Renal pelvis (tissue), 4 donors: ENCODE data around the gene ATP6V1B1. TPM values are rescaled to one million over a fixed set of nuclear protein-coding genes. Genes with fewer than 3 reads are reported as not detected.

Experiments used
- DNase-seq: peaks from one replicate; pipeline ENCODE4 v3.0.0-alpha.2; 2013
- polyA plus RNA-seq, 3 donors: library from polyadenylated mRNA; unstranded; fragments of 120-200 nt; gene quantifications; one replicate each; pipeline ENCODE4 v1.2.1, GENCODE V29; 2013; ENCODE audit not compliant: insufficient read length in 3 of 3

ATP6V1B1 gene
- polyA plus RNA-seq, 3 donors = 78.2 to 108 (median 78.6) TPM

DNA sequence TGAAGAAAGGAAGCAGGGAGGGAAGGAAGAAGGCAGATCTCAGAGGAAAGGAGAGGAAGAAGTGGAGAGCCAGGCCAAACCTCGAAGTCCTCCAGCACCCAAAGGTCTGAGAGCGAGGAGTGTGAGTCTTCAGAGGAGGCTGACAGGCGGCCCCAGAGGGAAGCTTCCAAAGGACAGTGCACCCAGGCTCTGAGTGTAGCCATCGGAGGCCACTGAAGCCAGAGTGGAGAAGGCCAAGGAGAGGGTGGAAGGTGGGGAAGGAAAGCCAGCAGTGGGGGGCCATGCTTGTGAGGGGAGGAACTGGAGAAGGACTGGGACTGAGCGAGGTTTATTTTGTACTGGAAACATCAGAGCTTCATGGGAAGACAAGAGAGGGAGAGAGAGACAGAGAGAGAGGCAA, 6.0 kb downstream of the ATP6V1B1 start:
- no peak for DNase-seq

- no peak for DNase-seq
These were observed 6.9 kb downstream of the ATP6V1B1 start for GRCh38 chr2:70942396-70943204.

- DNase-seq = no peak
These were observed 7.6 kb downstream of the ATP6V1B1 start for GRCh38 chr2:70943205-70943871.

GRCh38 chr2:70944111-70944690, 8.5 kb downstream of the ATP6V1B1 start:
- DNase-seq = no peak

DNA sequence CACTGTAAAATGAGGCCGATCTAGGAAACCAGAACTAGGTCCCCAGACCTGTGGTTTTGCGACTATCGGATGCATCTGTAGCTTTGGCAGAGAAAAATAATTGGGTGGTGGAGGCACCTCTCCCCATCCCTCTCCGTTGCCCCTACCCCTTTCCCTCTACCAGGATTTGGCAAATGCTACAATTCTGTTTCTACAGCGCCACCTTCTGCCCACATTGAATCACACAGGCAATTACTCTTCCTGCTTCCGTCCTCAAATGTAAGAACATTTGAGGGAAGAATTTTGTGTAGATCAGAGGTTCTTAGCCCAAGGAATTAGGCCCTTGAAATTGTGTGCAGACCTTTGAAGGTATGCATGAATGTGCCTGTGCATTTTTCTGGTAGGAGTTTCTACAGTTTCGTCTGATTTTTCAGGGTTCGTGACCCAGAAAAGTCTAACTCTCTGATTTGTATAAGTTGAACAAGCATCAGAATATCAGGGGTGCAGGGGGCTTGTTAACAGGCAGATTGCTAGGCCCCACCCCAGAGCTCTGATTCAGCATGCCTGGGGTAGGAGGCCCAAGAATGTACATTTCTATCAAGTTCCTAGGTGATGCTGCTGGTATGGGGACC, 11.2 kb downstream of the ATP6V1B1 start:
- peak; percentile 63 for DNase-seq

DNA sequence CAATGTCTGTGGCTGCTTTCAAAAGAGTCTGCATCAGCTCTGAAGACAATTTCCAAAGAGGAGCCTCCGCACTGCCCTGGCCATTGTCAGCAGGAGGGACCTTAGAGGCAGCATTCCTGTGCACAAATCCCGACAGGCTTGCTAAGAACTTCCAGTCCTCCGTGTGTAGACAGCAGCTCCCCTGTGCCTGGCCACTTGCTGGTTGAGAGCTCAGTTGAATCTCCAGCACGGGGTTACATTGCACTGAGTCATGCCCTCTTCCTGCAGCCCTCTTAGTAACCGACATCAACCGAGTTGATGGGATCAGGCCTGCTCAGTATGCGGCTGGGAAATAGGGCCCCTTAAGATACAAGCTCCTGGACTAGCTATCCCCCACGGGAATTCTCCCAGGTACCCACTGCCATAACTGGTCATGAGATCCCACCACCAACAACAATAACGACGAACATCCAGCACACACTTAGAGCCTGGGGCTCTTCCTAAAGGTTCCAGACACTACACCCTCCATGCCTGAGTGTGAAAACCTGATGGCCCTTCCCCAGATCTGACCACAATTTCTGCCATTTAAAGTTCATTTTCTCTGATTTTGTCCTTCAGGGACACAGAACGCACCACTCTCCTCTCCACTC, 12.0 kb downstream of the ATP6V1B1 start:
- no peak for DNase-seq

DNA sequence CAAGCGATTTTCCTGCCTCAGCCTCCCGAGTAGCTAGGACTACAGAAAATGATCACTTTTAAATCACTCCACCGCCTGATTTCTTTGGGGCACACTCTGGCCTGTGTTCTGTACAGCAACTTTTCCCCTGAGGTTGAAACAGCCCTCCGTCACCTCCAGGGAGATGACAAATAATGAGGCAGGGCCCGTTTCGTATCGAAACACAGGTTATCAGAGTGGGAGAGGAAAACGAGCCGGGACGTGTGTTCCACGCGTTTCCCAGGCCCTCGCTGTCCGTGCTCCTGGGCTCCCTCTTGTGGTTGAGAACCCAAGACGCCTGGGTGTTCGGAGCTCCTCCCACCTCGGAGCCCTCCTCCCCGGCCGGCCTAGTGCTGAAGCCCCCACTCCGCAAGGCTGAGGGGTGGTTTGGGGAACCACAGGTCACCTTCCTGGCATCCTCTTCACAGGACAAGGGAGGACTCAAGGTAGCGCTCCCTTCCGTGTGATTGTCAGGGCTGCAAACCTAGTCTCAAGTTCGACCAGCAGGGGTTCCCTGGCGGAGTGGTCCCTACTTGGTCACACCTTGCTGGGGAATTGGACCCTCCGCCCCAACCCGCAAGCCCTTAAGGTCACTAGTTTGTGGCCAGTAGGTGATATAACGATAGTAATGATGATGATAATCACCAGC, 12.8 kb downstream of the ATP6V1B1 start:
- DNase-seq = peak; percentile 73

DNA sequence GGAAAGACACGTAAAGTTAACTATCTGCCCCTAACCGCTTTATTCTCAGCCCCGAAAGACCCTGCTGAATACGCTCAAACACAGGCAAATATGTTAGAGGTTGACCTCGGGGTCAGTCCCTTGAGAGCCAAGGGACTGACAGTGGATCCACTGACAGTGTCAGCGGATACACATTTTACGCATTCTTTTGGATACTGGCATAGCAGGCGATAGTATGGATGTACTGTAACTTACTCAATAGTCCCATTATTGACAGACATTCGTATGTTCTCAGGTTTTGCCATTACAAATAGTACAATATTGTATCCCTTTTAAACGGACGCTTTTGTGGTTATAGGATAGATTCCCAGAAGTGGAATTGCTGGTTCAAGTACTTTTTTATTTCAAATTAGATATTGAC, 13.4 kb downstream of the ATP6V1B1 start:
- no peak for DNase-seq

DNA sequence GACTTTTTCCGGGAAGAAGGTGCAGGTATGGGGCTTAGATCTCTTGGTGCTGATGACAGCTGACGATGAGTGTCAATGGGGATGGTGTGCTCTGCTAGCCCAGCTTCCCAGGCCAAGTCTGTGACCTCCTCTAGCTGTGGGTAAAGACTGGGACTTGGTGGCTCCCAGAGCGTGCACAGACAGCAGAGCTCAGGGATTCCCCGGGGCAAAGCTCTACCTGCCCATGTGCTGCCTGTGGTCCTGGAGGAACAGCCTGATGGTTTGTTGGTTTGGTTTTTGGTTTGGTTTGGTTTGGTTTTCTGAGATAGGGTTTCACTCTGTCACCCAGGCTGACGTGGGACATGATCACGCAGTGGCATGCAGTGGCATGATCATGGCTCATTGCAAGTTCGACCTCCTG, 19.2 kb downstream of the ATP6V1B1 start:
- no peak for DNase-seq

DNA sequence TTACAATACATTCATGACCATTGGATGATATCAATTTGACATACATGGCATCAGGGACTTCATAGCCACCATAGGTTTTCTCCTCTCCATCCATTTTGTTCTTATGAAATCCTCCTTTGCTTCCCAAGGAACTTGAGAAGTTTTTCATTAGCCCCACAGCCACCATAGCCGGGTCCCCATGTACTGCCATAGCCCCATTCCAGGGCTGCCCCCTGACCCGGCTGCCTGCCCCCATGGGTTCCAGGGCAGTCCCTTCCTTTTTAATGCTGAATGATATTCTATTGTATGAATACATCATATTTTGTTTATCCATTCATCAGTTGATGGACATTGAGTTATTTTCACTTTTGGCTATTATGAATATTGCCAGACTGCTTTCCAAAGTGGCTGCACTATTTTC, 20.4 kb downstream of the ATP6V1B1 start:
- no peak for DNase-seq

GRCh38 chr2:70957798-70958197, 22.1 kb downstream of the ATP6V1B1 start:
- DNase-seq = no peak

DNA sequence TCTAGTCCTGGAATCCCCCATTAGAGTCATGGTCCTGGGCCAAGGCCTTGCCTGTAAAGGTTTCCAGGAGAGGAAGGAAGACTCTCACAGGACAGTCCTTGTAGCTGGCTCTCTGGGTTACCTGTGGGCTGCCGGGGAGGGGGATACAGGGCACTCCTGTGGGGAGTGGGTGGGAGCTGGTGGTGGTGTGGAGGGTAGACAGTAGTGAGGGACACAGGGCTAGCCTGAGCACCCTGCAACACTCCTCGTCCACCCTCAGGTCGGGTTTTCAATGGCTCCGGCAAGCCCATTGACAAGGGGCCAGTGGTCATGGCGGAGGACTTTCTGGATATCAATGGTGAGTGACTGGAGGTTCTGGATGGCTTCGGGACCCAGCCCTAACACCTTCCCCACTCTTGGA, 23.1 kb downstream of the ATP6V1B1 start:
- DNase-seq = no peak

DNA sequence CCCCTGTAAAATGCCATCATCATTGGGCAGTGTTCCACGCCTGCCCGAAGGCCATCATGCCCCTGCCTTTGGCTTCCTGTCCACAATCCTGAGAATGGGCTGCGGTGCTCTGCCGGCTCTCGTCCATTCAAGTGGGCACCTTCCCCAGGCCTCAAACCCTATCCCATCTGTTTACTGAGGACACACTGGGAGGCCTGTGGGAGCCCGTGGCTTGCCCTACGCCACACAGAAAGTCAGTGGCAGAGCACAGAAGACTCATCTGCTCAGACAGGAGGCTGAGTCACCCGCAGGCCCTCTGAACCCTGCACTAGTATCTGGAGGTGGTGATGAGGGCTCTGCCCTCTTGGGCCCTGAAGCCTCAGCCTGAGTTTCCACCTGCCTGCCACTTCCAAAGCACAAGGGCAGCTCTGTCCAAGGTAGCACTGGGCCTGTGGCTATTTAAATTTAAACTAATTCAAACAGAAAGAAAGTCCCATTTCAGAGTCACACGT, 23.6 kb downstream of the ATP6V1B1 start:
- no peak for DNase-seq

DNA sequence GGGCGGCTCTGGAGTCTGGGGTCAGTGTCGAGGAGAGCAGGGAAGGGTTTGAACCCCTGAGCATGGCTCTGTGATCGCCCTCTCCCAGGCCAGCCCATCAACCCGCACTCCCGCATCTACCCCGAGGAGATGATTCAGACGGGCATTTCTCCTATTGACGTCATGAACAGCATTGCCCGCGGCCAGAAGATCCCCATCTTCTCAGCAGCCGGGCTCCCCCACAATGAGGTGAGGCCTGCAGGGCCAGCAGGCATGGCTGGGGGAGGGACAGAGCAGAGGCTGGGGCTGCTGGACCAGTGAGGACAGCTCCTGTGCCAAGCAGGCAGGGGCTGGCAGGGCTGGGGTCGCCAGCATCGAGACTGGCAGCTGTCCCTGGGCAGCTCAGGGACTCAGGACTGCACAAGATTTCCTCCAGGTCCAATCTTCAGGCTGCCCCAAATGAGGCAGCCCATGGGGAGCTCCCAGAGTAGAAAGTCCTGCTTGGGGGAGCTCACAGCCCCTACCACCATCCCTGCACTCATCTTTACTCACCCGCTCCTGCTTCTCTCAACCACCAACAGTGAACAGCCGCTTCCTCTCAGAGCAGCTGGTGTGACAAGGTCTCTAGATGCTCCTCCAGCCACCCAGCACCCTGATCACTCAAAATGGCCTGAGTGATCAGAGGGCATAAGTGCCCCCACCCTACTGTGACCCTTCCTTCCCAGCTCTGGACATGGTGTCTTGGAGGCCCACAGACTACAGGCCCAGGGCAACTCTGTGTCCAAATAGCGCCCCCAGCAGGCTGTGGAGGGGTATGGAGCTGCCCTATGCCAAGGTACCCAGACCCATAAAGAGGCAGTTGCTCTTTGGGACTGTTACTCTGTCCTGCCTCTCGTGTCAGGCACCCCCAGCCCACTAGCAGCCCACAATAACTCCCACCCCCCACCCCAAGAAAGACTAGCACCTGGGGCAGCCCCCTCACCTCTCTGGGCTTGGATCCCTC, 24.4 kb downstream of the ATP6V1B1 start:
- DNase-seq = no peak

DNA sequence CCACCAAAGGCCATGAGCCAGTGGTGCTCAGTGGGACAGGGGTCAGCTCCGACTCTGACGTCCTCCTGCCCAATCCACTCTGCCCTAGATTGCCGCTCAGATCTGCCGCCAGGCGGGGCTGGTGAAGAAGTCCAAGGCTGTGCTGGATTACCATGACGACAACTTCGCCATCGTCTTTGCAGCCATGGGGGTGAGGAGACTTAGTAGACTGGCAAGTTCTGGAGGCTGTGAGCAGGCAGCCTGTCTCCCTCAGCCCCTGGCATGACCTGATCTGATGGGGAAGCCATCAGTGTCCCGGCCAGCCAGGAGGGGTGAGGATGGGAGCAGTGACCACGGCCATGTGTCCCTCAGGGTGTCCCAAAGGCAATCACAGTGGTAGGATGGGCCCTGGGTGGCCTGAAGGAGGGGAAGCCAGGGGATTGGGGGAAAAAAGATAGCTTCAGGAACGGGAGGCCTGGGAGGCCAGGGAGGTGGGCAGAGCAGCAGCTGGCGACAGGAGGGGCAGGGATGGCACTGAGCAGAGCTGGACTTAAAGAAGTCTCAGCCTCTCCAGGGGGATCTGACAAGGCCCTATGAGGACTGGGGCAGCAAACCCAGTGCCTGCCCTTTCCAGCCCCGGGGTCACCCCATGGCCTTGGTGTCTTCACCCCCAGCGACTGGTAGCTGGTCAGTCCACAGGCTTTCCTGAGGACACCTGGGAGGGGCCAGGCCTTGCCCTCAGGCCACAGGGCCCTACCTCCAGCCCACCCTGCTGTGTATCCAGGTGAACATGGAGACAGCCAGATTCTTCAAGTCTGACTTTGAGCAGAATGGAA, 25.3 kb downstream of the ATP6V1B1 start:
- DNase-seq = no peak

DNA sequence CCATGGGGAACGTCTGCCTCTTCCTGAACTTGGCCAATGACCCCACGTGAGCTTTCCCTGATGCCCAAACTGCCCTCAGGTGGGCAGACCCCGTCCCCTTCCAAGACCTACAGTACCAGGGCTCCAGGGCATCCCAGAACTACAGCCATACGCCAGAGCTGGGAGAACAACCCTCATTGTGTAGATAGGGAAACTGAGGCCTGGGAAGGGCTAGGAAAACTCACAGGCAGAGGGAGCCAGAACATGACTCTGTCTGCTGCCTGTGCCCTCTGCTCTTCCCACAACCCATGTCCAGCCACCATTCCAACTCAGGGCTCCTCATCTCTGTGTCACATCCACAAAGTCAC, 25.9 kb downstream of the ATP6V1B1 start:
- DNase-seq = no peak

DNA sequence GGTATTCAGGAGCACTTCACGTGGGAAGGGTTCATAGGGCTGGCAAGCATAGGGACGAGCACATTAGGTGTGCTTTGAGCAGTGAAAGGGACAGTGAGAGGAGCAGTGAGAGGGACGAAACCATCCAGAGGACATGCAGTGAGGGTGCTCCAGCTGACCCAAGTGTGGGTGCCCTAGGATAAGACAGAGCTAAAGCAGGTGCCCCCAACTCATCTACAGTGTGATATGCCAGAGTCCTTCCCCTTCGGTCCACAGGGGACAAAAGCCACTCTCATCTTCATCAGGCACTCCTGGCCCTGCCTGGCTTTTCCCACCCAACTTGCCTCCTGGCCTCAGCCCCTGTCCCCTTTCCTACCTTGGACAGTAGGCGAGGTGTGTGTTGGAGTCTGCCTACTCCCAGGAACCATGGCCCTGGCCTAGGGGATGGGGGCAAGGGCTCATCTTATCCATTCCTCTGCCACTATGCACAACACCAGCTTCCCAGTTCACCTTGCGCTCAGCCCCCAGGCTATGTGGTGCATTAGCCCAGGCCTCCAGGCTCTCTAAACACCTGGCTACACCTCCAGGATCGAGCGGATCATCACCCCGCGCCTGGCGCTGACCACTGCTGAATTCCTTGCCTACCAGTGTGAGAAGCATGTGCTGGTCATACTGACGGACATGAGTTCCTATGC, 26.6 kb downstream of the ATP6V1B1 start:
- no peak for DNase-seq
